WTC11 (cell line): ENCODE measurements around the gene VCL. TPM values are rescaled to one million over a fixed set of nuclear protein-coding genes. Genes with fewer than 3 reads are reported as not detected.

Experiments used
- ATAC-seq: fragments of 200-7000 bp; cut with Tn5 transposase; 2 replicates; pipeline ENCODE4 v1.10.0; 2021; ENCODE audit warnings: mild to moderate bottlenecking, moderate library complexity
- CTCF ChIA-PET: fragments of 300-600 bp; sonication (Branson Sonifier 250); formaldehyde crosslinking; loops from one replicate; lab custom pipeline; 2021; ENCODE audit warnings: antibody characterized with exemption; lab: Charles Lee
- POLR2A ChIA-PET: fragments of 350-600 bp; sonication (Branson Sonifier 250); formaldehyde crosslinking; loops from one replicate; lab custom pipeline; 2021; ENCODE audit warnings: antibody characterized with exemption; lab: Charles Lee
- DNase-seq: peaks from one replicate; pipeline ENCODE4 v3.0.0; 2021; ENCODE audit warnings: low spot score
- H3K27ac Mint-ChIP-seq: 2 replicates; pipeline ENCODE4 v1.8.0; 2021; ENCODE audit warnings: mixed read lengths
- H3K27me3 Mint-ChIP-seq: 2 replicates; pipeline ENCODE4 v1.8.0; 2021; ENCODE audit warnings: low read depth, mild to moderate bottlenecking, moderate library complexity, mixed read lengths
- H3K36me3 Mint-ChIP-seq: 2 replicates; pipeline ENCODE4 v1.8.0; 2021; ENCODE audit warnings: mixed read lengths
- H3K4me1 Mint-ChIP-seq: 2 replicates; pipeline ENCODE4 v1.8.0; 2022; ENCODE audit warnings: mixed read lengths
- H3K4me3 Mint-ChIP-seq: 2 replicates; pipeline ENCODE4 v1.8.0; 2021; ENCODE audit warnings: mild to moderate bottlenecking, moderate library complexity, mixed read lengths
- H3K9me3 Mint-ChIP-seq: 2 replicates; pipeline ENCODE4 v1.8.0; 2021; ENCODE audit warnings: mixed read lengths
- AFF4 ChIP-seq: sonication (generic); formaldehyde crosslinking; IDR thresholded peaks from 2 replicates; pipeline ENCODE4 v1.8.1; 2023; ENCODE audit warnings: mild to moderate bottlenecking, missing genetic modification reagents, borderline replicate concordance
- ATF3 ChIP-seq: sonication (generic); formaldehyde crosslinking; conservative IDR thresholded peaks from 2 replicates; pipeline ENCODE4 v1.8.1; 2022; ENCODE audit warnings: mild to moderate bottlenecking, missing genetic modification reagents
- CREB1 ChIP-seq: sonication (generic); formaldehyde crosslinking; IDR thresholded peaks from 2 replicates; pipeline ENCODE4 v1.8.0; 2023; ENCODE audit warnings: mild to moderate bottlenecking, missing genetic modification reagents
- ESRRA ChIP-seq: sonication (generic); formaldehyde crosslinking; IDR thresholded peaks from 2 replicates; pipeline ENCODE4 v1.8.1; 2022; ENCODE audit warnings: mild to moderate bottlenecking, missing genetic modification reagents, borderline replicate concordance
- FOXP4 ChIP-seq: sonication (generic); formaldehyde crosslinking; IDR thresholded peaks from 2 replicates; pipeline ENCODE4 v1.8.0; 2022; ENCODE audit warnings: mild to moderate bottlenecking, missing genetic modification reagents
- GRHL2 ChIP-seq: fragments of 250-450 bp; sonication (Bioruptor Pico); IDR thresholded peaks from 2 replicates; pipeline ENCODE4 v1.8.0; 2022; ENCODE audit warnings: mild to moderate bottlenecking, moderate library complexity; ENCODE audit not compliant: insufficient replicate concordance, severe bottlenecking
- JUN ChIP-seq: sonication (generic); formaldehyde crosslinking; IDR thresholded peaks from 2 replicates; pipeline ENCODE4 v1.8.0; 2023; ENCODE audit warnings: mild to moderate bottlenecking, missing genetic modification reagents
- NR1H2 ChIP-seq: sonication (generic); formaldehyde crosslinking; IDR thresholded peaks from 2 replicates; pipeline ENCODE4 v1.9.0; 2021; ENCODE audit warnings: mild to moderate bottlenecking, moderate library complexity, missing genetic modification reagents
- PRRX2 ChIP-seq: fragments of 250-450 bp; sonication (Bioruptor Pico); IDR thresholded peaks from 2 replicates; pipeline ENCODE4 v1.8.0; 2021; ENCODE audit warnings: mild to moderate bottlenecking
- SMAD4 ChIP-seq: sonication (generic); formaldehyde crosslinking; IDR thresholded peaks from 2 replicates; pipeline ENCODE4 v1.8.0; 2022; ENCODE audit warnings: mild to moderate bottlenecking, missing genetic modification reagents
- TEAD1 ChIP-seq: sonication (generic); formaldehyde crosslinking; IDR thresholded peaks from 2 replicates; pipeline ENCODE4 v1.8.0; 2022; ENCODE audit warnings: mild to moderate bottlenecking, missing genetic modification reagents
- ZNF263 ChIP-seq: sonication (generic); formaldehyde crosslinking; IDR thresholded peaks from 2 replicates; pipeline ENCODE4 v1.8.1; 2022; ENCODE audit warnings: low read depth, mild to moderate bottlenecking, moderate library complexity, missing genetic modification reagents
- ZNF396 ChIP-seq: fragments of 250-450 bp; sonication (Bioruptor Pico); IDR thresholded peaks from 2 replicates; pipeline ENCODE4 v1.8.0; 2021; ENCODE audit warnings: mild to moderate bottlenecking, moderate library complexity, borderline replicate concordance
- ZNF423 ChIP-seq: fragments of 250-450 bp; sonication (Bioruptor Pico); IDR thresholded peaks from 2 replicates; pipeline ENCODE4 v2.1.2; 2022; ENCODE audit warnings: mild to moderate bottlenecking, moderate library complexity
- ZNF512 ChIP-seq: sonication (generic); formaldehyde crosslinking; IDR thresholded peaks from 2 replicates; pipeline ENCODE4 v1.8.1; 2022; ENCODE audit warnings: missing genetic modification reagents, borderline replicate concordance
- ZNF671 ChIP-seq: fragments of 250-450 bp; sonication (Bioruptor Pico); IDR thresholded peaks from 2 replicates; pipeline ENCODE4 v1.8.0; 2021; ENCODE audit warnings: mild to moderate bottlenecking
- total RNA-seq: library from RNA; stranded (reverse); gene quantifications from 3 replicates; pipeline ENCODE4 v1.2.3, GENCODE V29; 2021

VCL gene
- total RNA-seq, 1 experiment from 2014 or later = 225 TPM

- CTCF ChIA-PET = interaction anchor here (0.6 kb wide), 1 partner anchor 53 kb away, joined by 5 read pairs; the partner anchor contains the start of gene VCL
- TF ChIP-seq ZNF512 (CRISPR knock-in tag) (no peak), SMAD4 (CRISPR knock-in tag) (no peak), JUN (no peak), ATF3 (CRISPR knock-in tag) (no peak)
- H3K4me3 Mint-ChIP-seq = no peak overlapping the region
- H3K36me3 Mint-ChIP-seq = 0 out of 2 replicates have a peak, but pooled peaks cover under 1% of the 10 kb centered on the region
- H3K9me3 Mint-ChIP-seq = no peaks in the 10 kb centered on the region
- peak overlapping the region; percentile 12; the same call in 1 of the 2 replicates for H3K27ac Mint-ChIP-seq
- no peak for ATAC-seq
- POLR2A ChIA-PET = interaction anchor here (0.6 to 0.7 kb wide), 2 partner anchors 10 to 279 kb away, joined by 3 to 4 read pairs; a partner anchor contains a TSS
- peaks cover 19% of the 10 kb centered on the region for H3K4me1 Mint-ChIP-seq
- no peak for DNase-seq
- no peaks in the 10 kb centered on the region for H3K27me3 Mint-ChIP-seq
Measured at GRCh38 chr10:74050653-74051052, 52.7 kb downstream of the VCL start.

- Mint-ChIP-seq H3K4me3 (no peak overlapping the region), H3K4me1 (peaks cover 19% of the 10 kb centered on the region), H3K27me3 (no peaks in the 10 kb centered on the region), H3K9me3 (no peaks in the 10 kb centered on the region), H3K36me3 (no peaks in the 10 kb centered on the region), H3K27ac (peak overlapping the region; percentile 32; the same call in 1 of the 2 replicates)
- CTCF ChIA-PET = interaction anchor here (0.7 to 1.2 kb wide), 3 partner anchors 29 to 172 kb away, joined by 3 to 6 read pairs (median 6); no protein-coding TSS in a partner anchor
- POLR2A ChIA-PET = interaction anchor here (0.6 to 0.9 kb wide), 4 partner anchors 13 to 93 kb away, joined by 4 to 12 read pairs (median 4); no protein-coding TSS in a partner anchor
- peak; percentile 91 for ATAC-seq
- DNase-seq = peak; percentile 29
- no peak for TF ChIP-seq AFF4 (CRISPR knock-in tag)
- TF ChIP-seq ESRRA (CRISPR knock-in tag) = no peak
- TF ChIP-seq ZNF423 (CRISPR knock-in tag) = no peak
- TF ChIP-seq NR1H2 = no peak
- no peak for TF ChIP-seq ZNF671 (CRISPR knock-in tag)
- no peak for TF ChIP-seq ZNF396 (CRISPR knock-in tag)
- no peak for TF ChIP-seq TEAD1 (CRISPR knock-in tag)
- TF ChIP-seq FOXP4 (CRISPR knock-in tag) = no peak
- no peak for TF ChIP-seq JUN
- TF ChIP-seq SMAD4 (CRISPR knock-in tag) = no peak
- TF ChIP-seq PRRX2 (CRISPR knock-in tag) = no peak
- TF ChIP-seq GRHL2 (CRISPR knock-in tag) = no peak
- no peak for TF ChIP-seq ZNF263 (CRISPR knock-in tag)
- no peak for TF ChIP-seq CREB1 (CRISPR knock-in tag)
- TF ChIP-seq, all 79 proteins: peak for 0
Measured at GRCh38 chr10:74051736-74052342, 53.9 kb downstream of the VCL start.
